ENCODE results near the gene TMSB15A.
"Not testable (repeated sequence)": the region's sequence is repeated elsewhere in the genome, so short reads cannot be mapped to it uniquely, and the experiment has no call there.

TMSB15A gene

GRCh38 chrX:102515975-102516941 is at the start of gene TMSB15A:
TSS of gene TMSB15A (minus strand) at chrX:102516739.
- peak; percentile 2 to 58 (median 28) for DNase-seq (ENCODE audit: low read depth in 4 of 4, low spot score in 1 of 4)

GRCh38 chrX:102560423-102561068 is 44.0 kb upstream of the TMSB15A start:
- no peak for DNase-seq (ENCODE audit: low read depth in 4 of 4, low spot score in 1 of 4)

GRCh38 chrX:102558607-102559006 is 42.1 kb upstream of the TMSB15A start:
- DNase-seq (ENCODE audit: low read depth in 4 of 4, low spot score in 1 of 4): no peak

GRCh38 chrX:102548231-102548630 is 31.7 kb upstream of the TMSB15A start:
- no peak for DNase-seq (ENCODE audit: low read depth in 4 of 4, low spot score in 1 of 4)

GRCh38 chrX:102546828-102547493 is 30.4 kb upstream of the TMSB15A start:
- DNase-seq (ENCODE audit: low read depth in 4 of 4, low spot score in 1 of 4): no peak

- DNase-seq (ENCODE audit: low read depth in 4 of 4, low spot score in 1 of 4): not testable (repeated sequence)
These were observed 29.6 kb upstream of the TMSB15A start for GRCh38 chrX:102546175-102546574.

- DNase-seq (ENCODE audit: low read depth in 4 of 4, low spot score in 1 of 4): no peak
These were observed 19.4 kb upstream of the TMSB15A start for GRCh38 chrX:102535958-102536357.

GRCh38 chrX:102517326-102517725 is 787 bp upstream of the TMSB15A start:
- no peak for DNase-seq (ENCODE audit: low read depth in 4 of 4, low spot score in 1 of 4)

GRCh38 chrX:102514536-102514935 is 2.0 kb downstream of the TMSB15A start:
- no peak for DNase-seq (ENCODE audit: low read depth in 4 of 4, low spot score in 1 of 4)

GRCh38 chrX:102498732-102499131 is 17.8 kb downstream of the TMSB15A start:
- no peak for DNase-seq (ENCODE audit: low read depth in 4 of 4, low spot score in 1 of 4)

GRCh38 chrX:102491766-102492165 is 24.8 kb downstream of the TMSB15A start:
- DNase-seq (ENCODE audit: low read depth in 4 of 4, low spot score in 1 of 4): no peak

GRCh38 chrX:102478765-102479164 is 37.8 kb downstream of the TMSB15A start:
- DNase-seq (ENCODE audit: low read depth in 4 of 4, low spot score in 1 of 4): not testable (repeated sequence)

GRCh38 chrX:102471762-102472220 is 44.7 kb downstream of the TMSB15A start, which contains the start of gene TCP11X2:
TSS of gene TCP11X2 (minus strand) at chrX:102471812.
- not testable (repeated sequence) for DNase-seq (ENCODE audit: low read depth in 4 of 4, low spot score in 1 of 4)

- DNase-seq (ENCODE audit: low read depth in 4 of 4, low spot score in 1 of 4): not testable (repeated sequence)
These were observed 46.3 kb downstream of the TMSB15A start for GRCh38 chrX:102470215-102470614.
